ENCODE results near the gene SNTA1. TPM values are rescaled to one million over a fixed set of nuclear protein-coding genes. Genes with fewer than 3 reads are reported as not detected.
"Not testable (repeated sequence)": the region's sequence is repeated elsewhere in the genome, so short reads cannot be mapped to it uniquely, and the experiment has no call there.

The SNTA1 gene
- polyA plus RNA-seq, 1 donor (not counting 4 experiments of a cell fraction or from before 2014, with no cell fraction given) = 3.6 TPM

DNA sequence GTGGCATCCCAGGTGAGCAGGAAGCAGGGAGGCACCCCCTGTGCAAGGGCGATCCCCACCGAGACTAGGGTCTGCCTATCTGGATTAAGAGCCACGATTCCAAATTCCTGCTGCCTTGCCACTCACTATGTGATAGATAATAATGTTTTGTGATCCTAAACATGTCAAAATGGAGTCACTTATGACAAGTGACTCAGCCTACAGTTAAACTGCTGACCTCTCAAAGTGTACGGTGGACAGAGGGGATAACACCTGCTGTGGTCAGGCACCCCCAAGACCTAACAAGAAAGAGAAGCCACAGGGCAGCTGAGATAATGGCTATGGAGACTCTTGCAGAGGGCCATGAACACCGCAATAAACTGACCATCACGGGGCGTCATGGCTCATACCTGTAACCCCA lies 16.0 kb upstream of the SNTA1 start:
- no peaks in the 10 kb centered on the region for H3K9me3 ChIP-seq (ENCODE audit: control insufficient read depth, low read depth, low read length)
- no peaks in the 10 kb centered on the region for H4K20me1 ChIP-seq (ENCODE audit: control insufficient read depth, extremely low read depth, insufficient read depth, low read length)
- no peak overlapping the region for H3K9ac ChIP-seq (ENCODE audit: control insufficient read depth, extremely low read depth, insufficient read depth, low read length)
- no peak overlapping the region for H3K27ac ChIP-seq (ENCODE audit: control insufficient read depth, insufficient read depth, low read length)
- no peaks in the 10 kb centered on the region for H3K4me1 ChIP-seq (ENCODE audit: control insufficient read depth, extremely low read depth, insufficient read depth, low read length)
- no peak overlapping the region for H3K4me2 ChIP-seq (ENCODE audit: control insufficient read depth, extremely low read depth, insufficient read depth, low read depth, low read length)
- DNase-seq (ENCODE audit: low read depth, low spot score) (no peak), FAIRE-seq (no peak)
- no peak overlapping the region for H2AFZ ChIP-seq (ENCODE audit: control insufficient read depth, low read length)
- H3K27me3 ChIP-seq (ENCODE audit: control insufficient read depth, extremely low read depth, insufficient read depth, low read length) = no peaks in the 10 kb centered on the region
- dilution Hi-C loops (cut with MboI; ENCODE audit: extremely low pct_ligation_motif_present, low sequenced_read_pairs) = no loop called here
- H3K36me3 ChIP-seq (ENCODE audit: control insufficient read depth in 2 of 2, extremely low read depth in 1 of 2, insufficient read depth in 2 of 2, low read length in 2 of 2) = no peaks in the 10 kb centered on the region
- H3K9me1 ChIP-seq (ENCODE audit: control insufficient read depth, extremely low read depth, insufficient read depth, low read length) = no peaks in the 10 kb centered on the region
- TF ChIP-seq EZH2 (IDR thresholded peaks at IDR 0.05; ENCODE audit: low read length) = no peak
- TF ChIP-seq, protein P1, sequence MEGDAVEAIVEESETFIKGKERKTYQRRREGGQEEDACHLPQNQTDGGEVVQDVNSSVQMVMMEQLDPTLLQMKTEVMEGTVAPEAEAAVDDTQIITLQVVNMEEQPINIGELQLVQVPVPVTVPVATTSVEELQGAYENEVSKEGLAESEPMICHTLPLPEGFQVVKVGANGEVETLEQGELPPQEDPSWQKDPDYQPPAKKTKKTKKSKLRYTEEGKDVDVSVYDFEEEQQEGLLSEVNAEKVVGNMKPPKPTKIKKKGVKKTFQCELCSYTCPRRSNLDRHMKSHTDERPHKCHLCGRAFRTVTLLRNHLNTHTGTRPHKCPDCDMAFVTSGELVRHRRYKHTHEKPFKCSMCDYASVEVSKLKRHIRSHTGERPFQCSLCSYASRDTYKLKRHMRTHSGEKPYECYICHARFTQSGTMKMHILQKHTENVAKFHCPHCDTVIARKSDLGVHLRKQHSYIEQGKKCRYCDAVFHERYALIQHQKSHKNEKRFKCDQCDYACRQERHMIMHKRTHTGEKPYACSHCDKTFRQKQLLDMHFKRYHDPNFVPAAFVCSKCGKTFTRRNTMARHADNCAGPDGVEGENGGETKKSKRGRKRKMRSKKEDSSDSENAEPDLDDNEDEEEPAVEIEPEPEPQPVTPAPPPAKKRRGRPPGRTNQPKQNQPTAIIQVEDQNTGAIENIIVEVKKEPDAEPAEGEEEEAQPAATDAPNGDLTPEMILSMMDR (optimal IDR thresholded peaks at IDR 0.05 in 1 of 3, IDR thresholded peaks at IDR 0.05 in 1 of 3, conservative IDR thresholded peaks at IDR 0.05 in 1 of 3; ENCODE audit: extremely low read depth in 1 of 3, insufficient read depth in 2 of 3, low read length in 3 of 3) = no peak
- no peak overlapping the region for H3K4me3 ChIP-seq (ENCODE audit: control insufficient read depth in 2 of 3, extremely low read depth in 1 of 3, insufficient read depth in 2 of 3, low read depth in 1 of 3, low read length in 3 of 3)
- H3K79me2 ChIP-seq (ENCODE audit: control insufficient read depth, insufficient read depth, low read length) = no peaks in the 10 kb centered on the region

DNA sequence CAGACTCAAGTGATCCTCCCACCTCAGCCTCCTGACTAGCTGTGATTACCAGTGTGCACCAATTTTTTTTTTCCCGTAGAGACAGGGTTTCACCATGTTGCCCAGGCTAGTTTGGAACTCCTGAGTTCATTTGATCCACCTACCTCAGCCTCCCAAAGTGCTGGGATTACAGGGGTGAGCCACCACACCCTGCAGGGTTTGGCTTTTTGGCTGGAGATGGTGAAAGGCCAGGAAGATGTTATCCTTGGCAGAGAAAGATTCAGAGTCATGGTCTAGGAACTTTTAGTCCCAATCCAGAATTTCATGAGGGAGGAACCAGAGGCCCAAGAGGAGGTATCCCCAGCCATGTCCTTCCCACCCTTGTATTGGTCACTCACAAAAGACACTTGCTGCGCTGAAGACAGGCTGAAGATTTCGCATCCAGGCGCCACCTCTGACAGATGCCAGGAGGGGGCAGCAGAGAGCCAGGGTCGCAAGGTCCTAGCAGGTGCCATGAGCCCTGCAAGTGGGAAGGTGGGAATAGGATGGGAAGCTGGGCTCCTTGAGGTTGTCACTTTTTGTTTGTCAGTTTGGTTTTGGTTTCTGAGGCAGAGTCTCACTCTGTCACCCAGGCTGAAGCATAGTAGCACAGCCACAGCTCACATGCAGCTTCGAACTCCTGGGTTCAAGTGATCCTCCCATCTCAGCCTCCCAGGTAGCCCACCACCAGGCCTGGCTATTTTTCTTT lies 13.5 kb upstream of the SNTA1 start:
- H3K27me3 ChIP-seq (ENCODE audit: control insufficient read depth, extremely low read depth, insufficient read depth, low read length); H4K20me1 ChIP-seq (ENCODE audit: control insufficient read depth, extremely low read depth, insufficient read depth, low read length); H2AFZ ChIP-seq (ENCODE audit: control insufficient read depth, low read length); H3K27ac ChIP-seq (ENCODE audit: control insufficient read depth, insufficient read depth, low read length); H3K9me3 ChIP-seq (ENCODE audit: control insufficient read depth, low read depth, low read length); H3K36me3 ChIP-seq (ENCODE audit: control insufficient read depth in 2 of 2, extremely low read depth in 1 of 2, insufficient read depth in 2 of 2, low read length in 2 of 2); H3K4me3 ChIP-seq (ENCODE audit: control insufficient read depth in 2 of 3, extremely low read depth in 1 of 3, insufficient read depth in 2 of 3, low read depth in 1 of 3, low read length in 3 of 3); dilution Hi-C loops (cut with MboI; ENCODE audit: extremely low pct_ligation_motif_present, low sequenced_read_pairs); H3K9ac ChIP-seq (ENCODE audit: control insufficient read depth, extremely low read depth, insufficient read depth, low read length); H3K79me2 ChIP-seq (ENCODE audit: control insufficient read depth, insufficient read depth, low read length); H3K9me1 ChIP-seq (ENCODE audit: control insufficient read depth, extremely low read depth, insufficient read depth, low read length); H3K4me1 ChIP-seq (ENCODE audit: control insufficient read depth, extremely low read depth, insufficient read depth, low read length); H3K4me2 ChIP-seq (ENCODE audit: control insufficient read depth, extremely low read depth, insufficient read depth, low read depth, low read length): not testable (repeated sequence)
- TF ChIP-seq, protein P1 (optimal IDR thresholded peaks at IDR 0.05 in 1 of 3, IDR thresholded peaks at IDR 0.05 in 1 of 3, conservative IDR thresholded peaks at IDR 0.05 in 1 of 3; ENCODE audit: extremely low read depth in 1 of 3, insufficient read depth in 2 of 3, low read length in 3 of 3) = peak; percentile 93 to 98 (median 96)
- peak; percentile 38 for DNase-seq (ENCODE audit: low read depth, low spot score)
- FAIRE-seq = peak; percentile 29
